ENCODE data around the gene C10orf90.

DNA sequence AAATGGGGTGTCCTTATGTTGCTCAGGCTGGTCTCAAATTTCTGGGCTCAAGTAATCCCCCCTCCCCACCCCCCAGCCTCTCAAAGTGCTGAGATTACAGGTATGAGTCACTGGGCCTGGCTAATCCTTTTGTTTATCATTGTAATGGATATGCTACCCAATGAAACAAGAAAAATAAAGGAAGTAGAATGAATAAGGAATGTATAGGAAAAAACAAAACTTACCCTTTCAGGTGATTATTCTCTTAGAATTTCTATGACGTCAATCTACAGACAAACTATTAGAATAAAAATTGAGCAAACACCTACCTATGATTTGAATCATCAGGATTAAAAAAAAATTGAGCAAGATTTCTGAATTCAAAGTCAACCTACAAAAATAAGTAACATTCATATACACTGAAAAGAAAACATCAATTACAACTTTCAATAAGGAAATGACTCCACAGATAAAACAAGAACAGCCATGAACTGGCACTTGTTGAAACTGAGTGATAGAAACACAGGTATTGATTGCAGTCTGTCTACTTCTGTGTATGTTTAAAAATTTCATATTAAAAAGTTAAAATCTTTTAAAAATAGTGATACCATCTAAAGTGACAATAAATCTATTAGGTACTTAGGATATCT is 294.5 kb downstream of the C10orf90 start:
- TF ChIP-seq, protein P1, sequence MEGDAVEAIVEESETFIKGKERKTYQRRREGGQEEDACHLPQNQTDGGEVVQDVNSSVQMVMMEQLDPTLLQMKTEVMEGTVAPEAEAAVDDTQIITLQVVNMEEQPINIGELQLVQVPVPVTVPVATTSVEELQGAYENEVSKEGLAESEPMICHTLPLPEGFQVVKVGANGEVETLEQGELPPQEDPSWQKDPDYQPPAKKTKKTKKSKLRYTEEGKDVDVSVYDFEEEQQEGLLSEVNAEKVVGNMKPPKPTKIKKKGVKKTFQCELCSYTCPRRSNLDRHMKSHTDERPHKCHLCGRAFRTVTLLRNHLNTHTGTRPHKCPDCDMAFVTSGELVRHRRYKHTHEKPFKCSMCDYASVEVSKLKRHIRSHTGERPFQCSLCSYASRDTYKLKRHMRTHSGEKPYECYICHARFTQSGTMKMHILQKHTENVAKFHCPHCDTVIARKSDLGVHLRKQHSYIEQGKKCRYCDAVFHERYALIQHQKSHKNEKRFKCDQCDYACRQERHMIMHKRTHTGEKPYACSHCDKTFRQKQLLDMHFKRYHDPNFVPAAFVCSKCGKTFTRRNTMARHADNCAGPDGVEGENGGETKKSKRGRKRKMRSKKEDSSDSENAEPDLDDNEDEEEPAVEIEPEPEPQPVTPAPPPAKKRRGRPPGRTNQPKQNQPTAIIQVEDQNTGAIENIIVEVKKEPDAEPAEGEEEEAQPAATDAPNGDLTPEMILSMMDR (IDR thresholded peaks at IDR 0.05), result no peak
- TF ChIP-seq POLR2A (IDR thresholded peaks at IDR 0.05) (no peak), EP300 (IDR thresholded peaks at IDR 0.05) (no peak)

Data from ovary (tissue), 3 donors.